GM21381 (cell line): ENCODE measurements around the gene CFAP107.
"Not testable (repeated sequence)": the region's sequence is repeated elsewhere in the genome, so short reads cannot be mapped to it uniquely, and the experiment has no call there.

Source experiments
- ATAC-seq: cut with Tn5 transposase; IDR thresholded peaks from one replicate; pipeline ENCODE4 v1.9.1; 2021; ENCODE audit warnings: mild to moderate bottlenecking, moderate library complexity; ENCODE audit not compliant: unreplicated experiment

CFAP107 gene

GRCh38 chr1:12745992-12746323, at the start of gene CFAP107:
TSS of gene CFAP107 (plus strand) at chr1:12746200. CDS start at chr1:12746431, 231 bp downstream.
- no peak for ATAC-seq

- ATAC-seq, result no peak
These were observed 49.3 kb upstream of the CFAP107 start for GRCh38 chr1:12696658-12697057.

GRCh38 chr1:12697397-12697796, 48.6 kb upstream of the CFAP107 start:
- no peak for ATAC-seq

GRCh38 chr1:12703821-12704451, 42.1 kb upstream of the CFAP107 start:
- ATAC-seq, result no peak

GRCh38 chr1:12706061-12706460, 39.9 kb upstream of the CFAP107 start:
- no peak for ATAC-seq

- no peak for ATAC-seq
These were observed 37.5 kb upstream of the CFAP107 start for GRCh38 chr1:12708396-12709090.

- ATAC-seq, result no peak
These were observed 36.9 kb upstream of the CFAP107 start for GRCh38 chr1:12709091-12709491.

- ATAC-seq, result no peak
These were observed 36.3 kb upstream of the CFAP107 start for GRCh38 chr1:12709696-12710095.

- no peak for ATAC-seq
These were observed 34.5 kb upstream of the CFAP107 start for GRCh38 chr1:12711536-12711935.

- no peak for ATAC-seq
These were observed 33.9 kb upstream of the CFAP107 start for GRCh38 chr1:12712076-12712475.

GRCh38 chr1:12712929-12713328, 33.1 kb upstream of the CFAP107 start:
- ATAC-seq, result no peak

- ATAC-seq, result not testable (repeated sequence)
These were observed 32.3 kb upstream of the CFAP107 start for GRCh38 chr1:12713651-12714050.

- ATAC-seq, result no peak
These were observed 31.1 kb upstream of the CFAP107 start for GRCh38 chr1:12714710-12715475.

- no peak for ATAC-seq
These were observed 30.0 kb upstream of the CFAP107 start, which contains the start of gene AADACL3 for GRCh38 chr1:12715896-12716437. TSS of gene AADACL3 (plus strand) at chr1:12716110. CDS start at chr1:12716177, 67 bp downstream.

GRCh38 chr1:12717301-12717838, 28.6 kb upstream of the CFAP107 start:
- no peak for ATAC-seq

GRCh38 chr1:12722626-12723025, 23.4 kb upstream of the CFAP107 start:
- no peak for ATAC-seq

GRCh38 chr1:12728391-12728790, 17.6 kb upstream of the CFAP107 start:
- no peak for ATAC-seq

GRCh38 chr1:12730156-12730555, 15.8 kb upstream of the CFAP107 start:
- no peak for ATAC-seq

- not testable (repeated sequence) for ATAC-seq
These were observed 14.9 kb upstream of the CFAP107 start for GRCh38 chr1:12731084-12731483.

GRCh38 chr1:12734651-12735050, 11.3 kb upstream of the CFAP107 start:
- no peak for ATAC-seq

GRCh38 chr1:12738934-12739333, 7.1 kb upstream of the CFAP107 start:
- ATAC-seq, result no peak
